Placental pericyte (primary cell): ENCODE results near the gene SMCO4. TPM values are rescaled to one million over a fixed set of nuclear protein-coding genes. Genes with fewer than 3 reads are reported as not detected.

Experiments used
- small RNA-seq: library from RNA; depleted of rRNA; stranded (forward); fragments of <200 nt; gene quantifications from one replicate; pipeline ENCODE3, GENCODE V24; 2012; ENCODE audit warnings: low replicate concordance
- total RNA-seq: library from RNA; depleted of rRNA; stranded (reverse); fragments of >200 nt; gene quantifications from 2 replicates; pipeline ENCODE4 v1.2.3, GENCODE V29; 2012

SMCO4 gene
- total RNA-seq: 2.7 and 11.4 TPM in 2 replicates

GRCh38 chr11:93543292-93543977 is at the start of gene SMCO4:
Gene SMCO4, minus strand, starts transcription at chr11:93543391. Its CDS starts 64,202 bp downstream, at chr11:93479189.

Small RNAs within 50 kb of the gene (small RNA-seq; reads per million reads assigned to genes)
- gene RN7SL223P: not detected

Other genes with a start within 250 kb of the SMCO4 start
- not detected in 2 replicates for gene DEUP1, start 212.6 kb downstream of the SMCO4 start, total RNA-seq
- gene CEP295, start 118.3 kb upstream of the SMCO4 start, total RNA-seq: 9.8 and 25.1 TPM in 2 replicates
- 101 and 161 TPM in 2 replicates for gene TAF1D, start 198.1 kb upstream of the SMCO4 start, total RNA-seq
- gene C11orf54, start 198.3 kb upstream of the SMCO4 start, total RNA-seq: 12.0 and 23.2 TPM in 2 replicates
- 25.4 and 43.4 TPM in 2 replicates for gene MED17, start 240.9 kb upstream of the SMCO4 start, total RNA-seq